Thyroid gland (tissue), 4 donors: Measurements from ENCODE around the gene POU2AF1.

Experiments
- POLR2A ChIP-seq, 2 donors: fragments of 450-650 bp; IDR thresholded peaks; one replicate each; pipeline ENCODE4 v1.6.1; 2017; ENCODE audit warnings: antibody characterized with exemption in 2 of 2, mild to moderate bottlenecking in 2 of 2, moderate library complexity in 1 of 2
- TF ChIP-seq, protein P1 (sequence below), 6 experiments: fragments of 200-600 bp in 3 of 6; fragments of 450-650 bp in 3 of 6; sonication (generic) in 3 of 6; IDR thresholded peaks; one replicate each; pipeline ENCODE4 v1.5.1; 2016 to 2019; ENCODE audit warnings: antibody characterized with exemption in 6 of 6, mild to moderate bottlenecking in 2 of 6, inconsistent platforms in 1 of 6, moderate library complexity in 1 of 6

DNA sequence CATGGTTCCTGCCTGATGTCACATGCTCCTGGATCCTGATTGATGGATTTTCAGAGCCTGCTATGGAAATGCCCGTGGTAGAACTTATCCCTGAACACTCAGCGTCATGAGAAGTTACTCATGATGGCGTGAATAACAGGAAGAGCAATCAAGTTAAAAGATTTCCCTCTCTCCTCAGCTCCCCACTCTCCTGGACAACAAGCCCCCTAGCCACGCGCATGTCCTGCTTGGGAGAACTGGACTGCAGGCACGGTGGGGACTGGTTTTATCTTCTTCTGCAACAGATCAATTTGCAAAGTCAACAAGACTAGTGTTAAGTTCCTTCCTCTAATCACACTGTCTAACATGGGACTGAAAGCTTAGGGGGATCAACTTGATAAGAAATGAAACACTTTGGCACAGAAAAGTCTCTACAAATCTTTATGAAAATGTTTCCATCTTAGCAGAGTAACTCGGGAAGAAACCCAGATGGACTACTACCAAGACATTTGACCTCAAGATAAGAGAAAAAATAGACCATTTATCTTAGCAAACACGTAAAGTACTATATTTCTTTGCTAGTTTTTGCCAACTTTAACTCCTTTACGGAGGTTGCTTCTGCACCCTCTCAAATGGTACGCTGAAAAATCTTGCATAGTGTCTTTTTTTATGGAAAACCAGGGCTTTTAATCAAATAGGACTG, 27.6 kb downstream of the POU2AF1 start:
- TF ChIP-seq, protein P1, sequence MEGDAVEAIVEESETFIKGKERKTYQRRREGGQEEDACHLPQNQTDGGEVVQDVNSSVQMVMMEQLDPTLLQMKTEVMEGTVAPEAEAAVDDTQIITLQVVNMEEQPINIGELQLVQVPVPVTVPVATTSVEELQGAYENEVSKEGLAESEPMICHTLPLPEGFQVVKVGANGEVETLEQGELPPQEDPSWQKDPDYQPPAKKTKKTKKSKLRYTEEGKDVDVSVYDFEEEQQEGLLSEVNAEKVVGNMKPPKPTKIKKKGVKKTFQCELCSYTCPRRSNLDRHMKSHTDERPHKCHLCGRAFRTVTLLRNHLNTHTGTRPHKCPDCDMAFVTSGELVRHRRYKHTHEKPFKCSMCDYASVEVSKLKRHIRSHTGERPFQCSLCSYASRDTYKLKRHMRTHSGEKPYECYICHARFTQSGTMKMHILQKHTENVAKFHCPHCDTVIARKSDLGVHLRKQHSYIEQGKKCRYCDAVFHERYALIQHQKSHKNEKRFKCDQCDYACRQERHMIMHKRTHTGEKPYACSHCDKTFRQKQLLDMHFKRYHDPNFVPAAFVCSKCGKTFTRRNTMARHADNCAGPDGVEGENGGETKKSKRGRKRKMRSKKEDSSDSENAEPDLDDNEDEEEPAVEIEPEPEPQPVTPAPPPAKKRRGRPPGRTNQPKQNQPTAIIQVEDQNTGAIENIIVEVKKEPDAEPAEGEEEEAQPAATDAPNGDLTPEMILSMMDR (IDR thresholded peaks at IDR 0.05) = no peak
- no peak for TF ChIP-seq POLR2A (IDR thresholded peaks at IDR 0.05)
